KMS-11 (cell line): ENCODE measurements around the gene PFKFB1.

Experiments used
- H2AFZ ChIP-seq: fragments of 200-600 bp; sonication (generic); 2 replicates; pipeline ENCODE4 v1.6.1; 2016; ENCODE audit warnings: antibody characterized with exemption, mixed run types, low read depth
- H3K27ac ChIP-seq: fragments of 200-600 bp; sonication (generic); 2 replicates; pipeline ENCODE4 v1.6.1; 2016; ENCODE audit warnings: mild to moderate bottlenecking, mixed run types
- H3K27me3 ChIP-seq: fragments of 200-600 bp; sonication (generic); 2 replicates; pipeline ENCODE4 v1.6.1; 2017; ENCODE audit warnings: mild to moderate bottlenecking, low read depth, mixed run types, moderate library complexity; ENCODE audit not compliant: insufficient read depth
- H3K36me3 ChIP-seq: fragments of 200-600 bp; sonication (generic); 2 replicates; pipeline ENCODE4 v1.6.1; 2017; ENCODE audit warnings: mild to moderate bottlenecking, mixed run types; ENCODE audit not compliant: insufficient read depth
- H3K4me1 ChIP-seq: fragments of 200-600 bp; sonication (generic); 2 replicates; pipeline ENCODE4 v1.6.1; 2016; ENCODE audit warnings: mild to moderate bottlenecking, low read depth, mixed run types; ENCODE audit not compliant: poor library complexity, severe bottlenecking
- H3K4me2 ChIP-seq: fragments of 200-600 bp; sonication (generic); 2 replicates; pipeline ENCODE4 v1.7.0; 2016; ENCODE audit warnings: mild to moderate bottlenecking, mixed run types
- H3K4me3 ChIP-seq: fragments of 200-600 bp; sonication (generic); IDR thresholded peaks from 2 replicates; pipeline ENCODE4 v1.6.1; 2017; ENCODE audit warnings: low read depth, low read length, mixed read lengths; ENCODE audit not compliant: insufficient read depth
- H3K79me2 ChIP-seq: fragments of 200-600 bp; sonication (generic); 2 replicates; pipeline ENCODE4 v1.6.1; 2016; ENCODE audit warnings: low read depth, mixed run types; ENCODE audit not compliant: insufficient read depth
- H3K9ac ChIP-seq: fragments of 200-600 bp; sonication (generic); 2 replicates; pipeline ENCODE4 v1.6.1; 2016; ENCODE audit warnings: mild to moderate bottlenecking, mixed run types
- H4K20me1 ChIP-seq: fragments of 200-600 bp; sonication (generic); 2 replicates; pipeline ENCODE4 v1.6.1; 2016; ENCODE audit warnings: mild to moderate bottlenecking, mixed run types; ENCODE audit not compliant: insufficient read depth
- TF ChIP-seq, protein P1 (sequence below): fragments of 200-600 bp; sonication (generic); conservative IDR thresholded peaks from 2 replicates; pipeline ENCODE4 v1.6.1; 2017; ENCODE audit warnings: low read depth, mild to moderate bottlenecking, antibody characterized with exemption, low read length, moderate library complexity, mixed read lengths

Gene PFKFB1

DNA sequence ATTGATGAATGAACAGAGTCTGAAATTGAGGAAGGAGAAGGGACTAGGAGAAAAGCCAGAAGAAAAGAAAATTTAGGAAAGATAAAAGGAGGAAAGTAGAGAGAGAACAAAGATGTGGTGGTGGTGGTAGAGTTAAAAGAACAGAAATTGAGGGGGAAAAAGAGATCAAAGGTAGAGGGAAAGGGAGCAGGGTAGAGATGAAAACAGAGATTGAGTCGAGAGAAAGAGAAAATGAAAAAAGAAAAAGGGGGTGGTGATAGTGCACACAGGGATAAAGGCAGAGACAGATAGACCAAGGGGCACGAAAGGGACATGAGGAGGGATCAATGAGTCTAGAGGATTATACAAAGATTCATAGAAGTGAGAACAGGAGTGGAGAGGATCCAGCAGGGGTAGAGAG, 32.9 kb upstream of the PFKFB1 start:
- no peaks in the 10 kb centered on the region for H3K36me3 ChIP-seq
- no peaks in the 10 kb centered on the region for H4K20me1 ChIP-seq
- H3K9ac ChIP-seq, result no peak overlapping the region
- no peak overlapping the region for H3K4me2 ChIP-seq
- H3K4me1 ChIP-seq, result no peaks in the 10 kb centered on the region
- H3K27me3 ChIP-seq, result no peaks in the 10 kb centered on the region
- no peak overlapping the region for H3K27ac ChIP-seq
- H3K79me2 ChIP-seq, result no peaks in the 10 kb centered on the region
- H3K4me3 ChIP-seq, result no peak overlapping the region
- H2AFZ ChIP-seq, result no peak overlapping the region
- TF ChIP-seq, protein P1, sequence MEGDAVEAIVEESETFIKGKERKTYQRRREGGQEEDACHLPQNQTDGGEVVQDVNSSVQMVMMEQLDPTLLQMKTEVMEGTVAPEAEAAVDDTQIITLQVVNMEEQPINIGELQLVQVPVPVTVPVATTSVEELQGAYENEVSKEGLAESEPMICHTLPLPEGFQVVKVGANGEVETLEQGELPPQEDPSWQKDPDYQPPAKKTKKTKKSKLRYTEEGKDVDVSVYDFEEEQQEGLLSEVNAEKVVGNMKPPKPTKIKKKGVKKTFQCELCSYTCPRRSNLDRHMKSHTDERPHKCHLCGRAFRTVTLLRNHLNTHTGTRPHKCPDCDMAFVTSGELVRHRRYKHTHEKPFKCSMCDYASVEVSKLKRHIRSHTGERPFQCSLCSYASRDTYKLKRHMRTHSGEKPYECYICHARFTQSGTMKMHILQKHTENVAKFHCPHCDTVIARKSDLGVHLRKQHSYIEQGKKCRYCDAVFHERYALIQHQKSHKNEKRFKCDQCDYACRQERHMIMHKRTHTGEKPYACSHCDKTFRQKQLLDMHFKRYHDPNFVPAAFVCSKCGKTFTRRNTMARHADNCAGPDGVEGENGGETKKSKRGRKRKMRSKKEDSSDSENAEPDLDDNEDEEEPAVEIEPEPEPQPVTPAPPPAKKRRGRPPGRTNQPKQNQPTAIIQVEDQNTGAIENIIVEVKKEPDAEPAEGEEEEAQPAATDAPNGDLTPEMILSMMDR, result no peak

- H3K27ac ChIP-seq, result no peak overlapping the region
- no peaks in the 10 kb centered on the region for H4K20me1 ChIP-seq
- H3K4me1 ChIP-seq, result no peaks in the 10 kb centered on the region
- H3K79me2 ChIP-seq, result no peaks in the 10 kb centered on the region
- H2AFZ ChIP-seq, result no peak overlapping the region
- H3K9ac ChIP-seq, result no peak overlapping the region
- H3K36me3 ChIP-seq, result no peaks in the 10 kb centered on the region
- TF ChIP-seq, protein P1, result no peak
- no peak overlapping the region for H3K4me2 ChIP-seq
- no peak overlapping the region for H3K4me3 ChIP-seq
- H3K27me3 ChIP-seq, result no peaks in the 10 kb centered on the region
Observed at GRCh38 chrX:55026143-55026542, 32.2 kb upstream of the PFKFB1 start.

- no peak overlapping the region for H3K9ac ChIP-seq
- no peak overlapping the region for H2AFZ ChIP-seq
- H3K4me1 ChIP-seq, result no peaks in the 10 kb centered on the region
- no peak overlapping the region for H3K27ac ChIP-seq
- H3K36me3 ChIP-seq, result no peaks in the 10 kb centered on the region
- no peaks in the 10 kb centered on the region for H3K27me3 ChIP-seq
- no peaks in the 10 kb centered on the region for H3K79me2 ChIP-seq
- no peak overlapping the region for H3K4me2 ChIP-seq
- H4K20me1 ChIP-seq, result no peaks in the 10 kb centered on the region
- TF ChIP-seq, protein P1, result no peak
- no peak overlapping the region for H3K4me3 ChIP-seq
Observed at GRCh38 chrX:55014897-55015299, 20.9 kb upstream of the PFKFB1 start.

DNA sequence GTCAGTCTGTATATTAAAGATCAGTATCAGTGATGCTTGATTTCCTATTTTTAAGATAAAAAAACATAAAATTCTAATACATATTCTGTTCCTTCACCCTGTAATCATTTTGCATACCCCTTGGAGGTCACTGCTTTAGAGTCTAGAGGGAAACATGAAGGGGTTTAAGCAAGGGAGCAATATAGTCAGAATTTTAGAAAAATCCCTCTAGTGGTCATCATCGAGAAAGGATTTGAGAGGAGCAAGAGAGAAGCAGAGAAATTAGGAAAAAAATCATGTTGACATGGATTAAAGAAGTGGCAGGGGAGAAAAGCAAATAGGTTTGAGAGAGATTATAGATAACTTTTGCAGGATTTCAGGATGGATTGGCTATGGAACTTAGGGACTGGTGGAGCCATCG, 17.3 kb upstream of the PFKFB1 start:
- Histone ChIP-seq H3K4me3 (no peak overlapping the region), H3K27me3 (no peaks in the 10 kb centered on the region), H2AFZ (no peak overlapping the region), H3K9ac (no peak overlapping the region), H3K4me2 (no peak overlapping the region), H3K36me3 (no peaks in the 10 kb centered on the region), H3K79me2 (no peaks in the 10 kb centered on the region), H3K4me1 (no peaks in the 10 kb centered on the region), H4K20me1 (no peaks in the 10 kb centered on the region), H3K27ac (no peak overlapping the region)
- TF ChIP-seq, protein P1, result no peak; the same call in none of the 2 replicates
